GM13976 (cell line): ENCODE data around the gene SRD5A1.
"Not testable (repeated sequence)": the region's sequence is repeated elsewhere in the genome, so short reads cannot be mapped to it uniquely, and the experiment has no call there.

ENCODE experiments used
- DNase-seq: peaks from one replicate; pipeline ENCODE4 v3.0.0; 2012; ENCODE audit warnings: low spot score
- in situ Hi-C: fragments of 300-500 bp; cut with MboI; formaldehyde crosslinking; loops from one replicate; pipeline ENCODE4 v1.12.0; 2022; ENCODE audit warnings: low sequenced_read_pairs, mixed read lengths, inconsistent platforms; ENCODE audit not compliant: unreplicated experiment
- TF ChIP-seq, protein P1 (sequence below): IDR thresholded peaks from 2 replicates; pipeline ENCODE4 v1.5.1; 2012; ENCODE audit warnings: borderline replicate concordance, mild to moderate bottlenecking; ENCODE audit not compliant: insufficient read depth; ENCODE audit errors: extremely low read depth, missing control alignments, control extremely low read depth

The SRD5A1 gene

DNA sequence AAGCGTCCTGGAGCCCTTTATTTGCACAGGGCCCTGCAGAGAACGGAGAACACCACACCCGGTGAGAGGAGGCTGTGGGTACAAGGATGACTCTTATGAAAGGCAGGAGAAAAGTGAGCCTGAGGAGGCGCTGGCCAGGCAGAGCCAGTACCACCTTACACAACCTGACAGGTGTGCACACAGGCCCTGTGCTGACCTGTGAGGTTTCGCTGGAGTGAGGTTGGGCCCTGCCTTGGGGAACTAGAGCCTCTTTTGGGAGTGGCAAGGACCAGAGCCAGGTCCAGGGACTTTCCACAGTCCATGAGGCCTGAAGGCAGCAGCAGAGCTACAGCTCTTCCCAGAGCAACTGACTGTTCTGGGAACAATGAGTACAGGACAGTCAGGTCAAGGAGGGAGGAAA, 3.1 kb downstream of the SRD5A1 start:
- in situ Hi-C loops, result loop anchor here (25.0 kb wide), 1 partner anchor 101 kb away; no protein-coding TSS in a partner anchor
- DNase-seq, result no peak
- TF ChIP-seq, protein P1, sequence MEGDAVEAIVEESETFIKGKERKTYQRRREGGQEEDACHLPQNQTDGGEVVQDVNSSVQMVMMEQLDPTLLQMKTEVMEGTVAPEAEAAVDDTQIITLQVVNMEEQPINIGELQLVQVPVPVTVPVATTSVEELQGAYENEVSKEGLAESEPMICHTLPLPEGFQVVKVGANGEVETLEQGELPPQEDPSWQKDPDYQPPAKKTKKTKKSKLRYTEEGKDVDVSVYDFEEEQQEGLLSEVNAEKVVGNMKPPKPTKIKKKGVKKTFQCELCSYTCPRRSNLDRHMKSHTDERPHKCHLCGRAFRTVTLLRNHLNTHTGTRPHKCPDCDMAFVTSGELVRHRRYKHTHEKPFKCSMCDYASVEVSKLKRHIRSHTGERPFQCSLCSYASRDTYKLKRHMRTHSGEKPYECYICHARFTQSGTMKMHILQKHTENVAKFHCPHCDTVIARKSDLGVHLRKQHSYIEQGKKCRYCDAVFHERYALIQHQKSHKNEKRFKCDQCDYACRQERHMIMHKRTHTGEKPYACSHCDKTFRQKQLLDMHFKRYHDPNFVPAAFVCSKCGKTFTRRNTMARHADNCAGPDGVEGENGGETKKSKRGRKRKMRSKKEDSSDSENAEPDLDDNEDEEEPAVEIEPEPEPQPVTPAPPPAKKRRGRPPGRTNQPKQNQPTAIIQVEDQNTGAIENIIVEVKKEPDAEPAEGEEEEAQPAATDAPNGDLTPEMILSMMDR, result no peak

DNA sequence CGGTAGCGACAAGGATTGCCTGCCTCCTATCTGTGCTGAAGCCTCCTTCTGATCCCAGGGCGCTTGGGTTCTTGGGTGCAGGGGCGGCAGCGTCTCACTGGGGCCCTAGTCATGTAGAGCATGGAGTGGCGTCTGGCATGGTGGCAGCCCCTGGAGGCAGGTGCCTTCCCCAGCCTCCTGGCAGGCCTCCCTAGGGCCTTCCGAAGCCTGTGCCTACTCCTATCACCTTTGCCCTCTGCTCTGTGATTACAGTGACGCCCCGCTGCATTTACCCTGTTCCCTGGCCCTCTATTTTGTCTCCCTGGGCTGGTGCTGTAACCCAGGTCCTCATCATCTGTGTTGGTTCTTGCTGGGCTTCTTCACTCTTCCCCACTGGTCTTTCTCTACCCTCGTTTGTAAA, 3.8 kb downstream of the SRD5A1 start:
- in situ Hi-C loops, result loop anchor here (25.0 kb wide), 1 partner anchor 100 kb away; no protein-coding TSS in a partner anchor
- no peak for DNase-seq
- TF ChIP-seq, protein P1, result no peak

DNA sequence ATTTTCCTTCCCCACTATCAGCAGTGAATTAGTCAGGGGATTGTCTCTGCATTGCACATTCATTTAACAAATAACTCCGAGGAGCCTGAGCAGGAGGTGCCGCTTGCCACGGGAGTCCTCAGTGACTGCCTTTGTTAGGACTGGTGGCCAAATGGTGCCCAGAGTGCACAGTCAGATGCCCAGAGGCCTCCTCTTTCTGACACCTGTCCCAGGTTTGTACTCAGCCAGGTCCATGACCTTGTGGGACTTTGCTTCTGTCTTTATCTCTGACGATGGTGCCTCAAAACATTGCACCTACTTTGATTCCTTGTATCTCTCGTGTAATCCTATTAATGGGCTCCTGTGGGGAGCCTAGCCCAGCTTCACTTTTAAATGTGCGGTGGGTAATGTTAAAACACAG, 4.3 kb downstream of the SRD5A1 start:
- no peak for DNase-seq
- in situ Hi-C loops, result loop anchor here (25.0 kb wide), 1 partner anchor 100 kb away; no protein-coding TSS in a partner anchor
- TF ChIP-seq, protein P1, result no peak

DNA sequence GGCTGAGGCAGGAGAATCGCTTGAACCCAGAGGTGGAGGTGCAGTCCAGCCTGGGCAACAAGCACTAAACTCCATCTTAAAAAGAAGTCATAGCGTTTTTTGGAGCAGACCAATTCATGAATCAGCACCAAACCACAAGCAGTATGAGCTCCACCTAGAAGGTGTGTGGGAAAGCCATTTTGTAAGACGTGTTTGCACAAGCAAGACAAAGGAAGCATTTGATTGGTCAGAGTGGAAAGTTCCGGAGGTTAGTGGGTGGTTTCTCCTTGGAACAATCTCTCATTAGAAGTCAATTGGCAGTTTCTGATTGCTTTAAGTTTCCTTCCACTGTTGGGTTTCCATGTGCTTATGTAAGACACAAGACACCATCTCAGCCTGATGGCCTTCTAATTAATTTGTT, 5.0 kb downstream of the SRD5A1 start:
- TF ChIP-seq, protein P1, result no peak
- no peak for DNase-seq
- in situ Hi-C loops, result loop anchor here (25.0 kb wide), 1 partner anchor 99 kb away; no protein-coding TSS in a partner anchor

DNA sequence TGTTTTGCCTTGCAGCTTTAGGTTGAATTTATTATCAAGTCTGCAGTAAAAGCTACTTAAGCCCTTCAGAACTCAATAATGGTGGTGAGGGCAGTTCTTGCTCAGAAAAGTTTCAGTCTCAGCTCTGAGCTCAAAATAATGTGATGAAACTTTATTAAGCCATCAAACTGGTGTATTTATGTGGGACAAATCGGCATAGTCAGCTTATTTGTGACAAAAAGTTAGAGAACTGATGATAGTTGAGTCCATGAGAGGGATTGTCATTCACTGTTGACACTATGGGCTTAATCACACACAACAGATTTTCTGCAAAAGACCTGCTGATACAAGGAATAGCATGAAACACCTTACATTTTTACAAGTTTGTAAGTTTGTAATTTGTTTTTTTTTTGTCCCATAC, 9.4 kb downstream of the SRD5A1 start:
- in situ Hi-C loops, result loop anchor here (25.0 kb wide), 1 partner anchor 95 kb away; no protein-coding TSS in a partner anchor
- DNase-seq, result no peak
- TF ChIP-seq, protein P1, result no peak

DNA sequence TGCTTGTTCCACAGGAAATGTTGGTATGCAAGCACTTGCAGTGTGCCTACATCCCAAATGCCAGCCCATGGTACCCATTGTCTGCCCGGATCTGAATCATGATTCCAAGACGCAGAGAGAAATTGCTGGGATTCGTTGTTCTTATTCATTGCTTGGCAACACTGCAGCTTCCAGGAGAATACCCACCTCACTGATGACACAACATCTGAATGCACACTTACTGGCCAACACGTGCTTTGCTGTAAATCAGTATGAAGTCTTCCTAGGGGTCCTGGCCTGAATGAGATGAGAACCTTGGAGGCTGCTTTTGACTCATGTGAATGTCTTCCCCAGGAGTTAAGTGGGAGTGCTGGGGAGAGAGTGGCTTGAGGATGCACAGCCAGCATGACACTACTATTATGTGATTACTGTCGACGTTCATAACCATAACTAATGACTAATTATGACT, 11.6 kb downstream of the SRD5A1 start:
- TF ChIP-seq, protein P1, result no peak
- no peak for DNase-seq
- in situ Hi-C loops, result loop anchor here (25.0 kb wide), 1 partner anchor 92 kb away; no protein-coding TSS in a partner anchor

DNA sequence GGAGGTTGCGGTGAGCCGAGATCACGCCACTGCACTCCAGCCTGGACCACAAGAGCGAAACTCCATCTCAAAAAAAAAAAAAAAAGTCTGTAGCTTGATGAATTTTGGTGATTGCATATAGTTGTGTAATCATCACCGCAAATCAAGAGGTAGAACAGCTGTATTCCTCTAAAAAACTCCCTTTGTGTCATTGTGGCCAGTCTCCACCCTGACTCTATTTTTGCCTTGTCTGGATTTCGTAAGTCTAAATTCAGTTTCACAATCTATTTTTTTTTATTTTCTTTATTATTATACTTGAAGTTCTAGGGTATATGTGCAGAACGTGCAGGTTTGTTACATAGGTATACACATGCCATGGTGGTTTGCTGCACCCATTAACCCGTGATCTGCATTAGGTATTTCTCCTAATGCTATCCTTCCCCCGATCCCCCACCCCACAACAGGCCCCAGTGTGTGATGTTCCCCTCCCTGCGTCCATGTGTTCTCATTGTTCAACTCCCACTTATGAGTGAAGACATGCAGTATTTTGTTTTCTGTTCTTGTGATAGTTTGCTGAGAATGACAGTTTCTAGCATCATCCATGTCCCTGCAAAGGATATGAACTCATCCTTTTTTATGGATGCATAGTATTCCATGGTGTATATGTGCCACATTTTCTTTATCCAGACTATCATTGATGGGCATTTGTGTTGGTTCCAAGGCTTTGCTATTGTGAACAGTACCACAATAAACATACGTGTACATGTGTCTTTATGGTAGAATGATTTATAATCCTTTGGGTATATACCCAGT, 12.5 kb downstream of the SRD5A1 start:
- in situ Hi-C loops, result loop anchor here (25.0 kb wide), 1 partner anchor 92 kb away; no protein-coding TSS in a partner anchor
- DNase-seq, result not testable (repeated sequence)
